Prostate gland (tissue), 2 donors: ENCODE data around the gene PRSS56.

Source experiments
- CTCF ChIP-seq, 4 experiments: fragments of 200-600 bp in 2 of 4; fragments of 450-650 bp in 2 of 4; sonication (generic) in 2 of 4; IDR thresholded peaks; 1 replicate in 3 of 4; 2 replicates in 1 of 4; pipeline ENCODE4 v1.5.1; 2016 to 2019; ENCODE audit warnings: antibody characterized with exemption in 4 of 4, mild to moderate bottlenecking in 2 of 4, moderate library complexity in 2 of 4
- POLR2A ChIP-seq: fragments of 450-650 bp; IDR thresholded peaks from one replicate; pipeline ENCODE4 v1.6.1; 2016; ENCODE audit warnings: antibody characterized with exemption, mild to moderate bottlenecking
- POLR2AphosphoS5 ChIP-seq: sonication (generic); formaldehyde crosslinking; IDR thresholded peaks from one replicate; pipeline ENCODE4 v1.6.1; 2017; ENCODE audit warnings: antibody characterized with exemption

DNA sequence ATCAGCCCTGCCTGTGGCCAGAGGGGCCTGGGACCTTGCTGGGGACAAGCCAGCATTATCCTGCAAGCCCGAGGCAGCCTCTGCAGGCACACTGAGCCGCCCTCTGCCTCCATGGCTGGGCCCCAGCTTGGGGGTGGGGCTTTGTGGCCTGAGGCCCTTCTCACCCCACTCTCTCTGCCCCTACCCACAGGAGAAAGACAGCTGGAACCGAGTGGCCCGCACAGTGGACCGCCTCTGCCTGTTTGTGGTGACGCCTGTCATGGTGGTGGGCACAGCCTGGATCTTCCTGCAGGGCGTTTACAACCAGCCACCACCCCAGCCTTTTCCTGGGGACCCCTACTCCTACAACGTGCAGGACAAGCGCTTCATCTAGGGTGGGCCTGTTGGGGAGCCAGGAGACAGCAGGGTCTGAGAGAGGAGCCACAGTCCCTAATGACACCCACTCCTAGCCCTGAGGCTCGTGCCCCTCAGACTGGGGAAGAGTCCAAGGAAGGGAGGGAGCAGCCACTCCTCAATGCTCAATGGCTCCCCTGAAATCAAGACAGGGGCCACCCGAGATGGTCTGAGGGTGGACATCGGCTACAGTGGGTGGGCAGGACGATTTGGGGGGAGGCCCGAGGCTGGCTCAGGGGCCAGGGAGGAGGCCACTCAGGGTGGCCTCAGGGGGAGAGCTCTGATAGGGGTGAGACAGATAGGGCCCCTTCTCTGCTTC, 14.9 kb downstream of the PRSS56 start:
- TF ChIP-seq CTCF (IDR thresholded peaks at IDR 0.05) (no peak), POLR2AphosphoS5 (no peak), POLR2A (no peak)
